ENCODE measurements around the gene DHX8.

- TF ChIP-seq EZH2phosphoT487 (IDR thresholded peaks at IDR 0.05; ENCODE audit: insufficient read depth, low read depth) (no peak), EZH2 (IDR thresholded peaks at IDR 0.05; ENCODE audit: insufficient read depth, poor library complexity, severe bottlenecking) (no peak)
These were observed 46.1 kb downstream of the DHX8 start for GRCh38 chr17:43529947-43530287.
